Measurements from ENCODE around the gene RND3. TPM values are rescaled to one million over a fixed set of nuclear protein-coding genes. Genes with fewer than 3 reads are reported as not detected.

The RND3 gene
- polyA plus RNA-seq, 3 donors, result not detected

GRCh38 chr2:150475479-150476250, 11.8 kb downstream of the RND3 start:
- TF ChIP-seq CTCF (IDR thresholded peaks at IDR 0.05), result no peak
- Histone ChIP-seq H3K4me2 (replicated peaks; ENCODE audit: extremely low read depth, low read length, poor library complexity, severe bottlenecking) (no peak overlapping the region), H3K27me3 (ENCODE audit: control insufficient read depth in 2 of 2, insufficient read depth in 2 of 2, low read length in 2 of 2) (no peaks in the 10 kb centered on the region), H3K79me2 (ENCODE audit: insufficient read depth, low read length) (no peaks in the 10 kb centered on the region), H3K9ac (ENCODE audit: insufficient read depth, low read length, poor library complexity, severe bottlenecking) (no peak overlapping the region), H2AFZ (ENCODE audit: insufficient read depth, low read depth, low read length, poor library complexity, severe bottlenecking) (no peak overlapping the region), H3K36me3 (replicated peaks in 1 of 2; ENCODE audit: control insufficient read depth in 1 of 2, insufficient read depth in 2 of 2, low read length in 2 of 2) (no peaks in the 10 kb centered on the region), H3K4me3 (replicated peaks in 1 of 3; ENCODE audit: low read depth in 2 of 3, low read length in 3 of 3) (no peak overlapping the region), H3K4me1 (ENCODE audit: control insufficient read depth in 1 of 2, insufficient read depth in 2 of 2, low read length in 2 of 2) (no peaks in the 10 kb centered on the region), H3K9me3 (replicated peaks in 1 of 2; ENCODE audit: control insufficient read depth in 1 of 2, insufficient read depth in 1 of 2, low read length in 2 of 2) (no peaks in the 10 kb centered on the region), H4K20me1 (ENCODE audit: insufficient read depth, low read length) (no peaks in the 10 kb centered on the region), H3K27ac (ENCODE audit: low read depth in 1 of 2, low read length in 2 of 2) (no peak overlapping the region)
- intact Hi-C loops (cut with micrococcal nuclease), result no loop called here
- no peaks in the 10 kb centered on the region for H3K36me3 Mint-ChIP-seq
- peaks cover 0 to 5% (median 0%) of the 10 kb centered on the region in 7 donors for H3K9me3 Mint-ChIP-seq
- no peak overlapping the region for H3K4me3 Mint-ChIP-seq
- no peak overlapping the region for H3K27ac Mint-ChIP-seq
- WGBS (ENCODE audit: insufficient coverage), result 89% methylated on average over 5 of the region's 6 CpGs
- peaks cover 0 to 1% (median 0%) of the 10 kb centered on the region in 3 donors for H3K27me3 Mint-ChIP-seq (ENCODE audit: low read depth in 3 of 3)
- no peaks in the 10 kb centered on the region for H3K4me1 Mint-ChIP-seq
- DNase-seq, result no peak

- TF ChIP-seq CTCF (IDR thresholded peaks at IDR 0.05), result no peak
- H3K9me3 Mint-ChIP-seq, result peaks cover 0 to 5% (median 0%) of the 10 kb centered on the region in 7 donors
- no peaks in the 10 kb centered on the region for H3K79me2 ChIP-seq (ENCODE audit: insufficient read depth, low read length)
- no CpG with 5 or more reads among the region's 4 CpGs for WGBS (ENCODE audit: insufficient coverage)
- no peaks in the 10 kb centered on the region for H3K4me1 Mint-ChIP-seq
- H2AFZ ChIP-seq (ENCODE audit: insufficient read depth, low read depth, low read length, poor library complexity, severe bottlenecking), result no peak overlapping the region
- H3K4me3 Mint-ChIP-seq, result no peak overlapping the region
- H3K36me3 ChIP-seq (replicated peaks in 1 of 2; ENCODE audit: control insufficient read depth in 1 of 2, insufficient read depth in 2 of 2, low read length in 2 of 2), result no peaks in the 10 kb centered on the region
- no peaks in the 10 kb centered on the region for H3K27me3 ChIP-seq (ENCODE audit: control insufficient read depth in 2 of 2, insufficient read depth in 2 of 2, low read length in 2 of 2)
- H3K9ac ChIP-seq (ENCODE audit: insufficient read depth, low read length, poor library complexity, severe bottlenecking), result no peak overlapping the region
- H3K4me1 ChIP-seq (ENCODE audit: control insufficient read depth in 1 of 2, insufficient read depth in 2 of 2, low read length in 2 of 2), result no peaks in the 10 kb centered on the region
- DNase-seq, result no peak
- no peak overlapping the region for H3K4me2 ChIP-seq (replicated peaks; ENCODE audit: extremely low read depth, low read length, poor library complexity, severe bottlenecking)
- intact Hi-C loops (cut with micrococcal nuclease), result no loop called here
- H3K4me3 ChIP-seq (replicated peaks in 1 of 3; ENCODE audit: low read depth in 2 of 3, low read length in 3 of 3), result no peak overlapping the region
- no peaks in the 10 kb centered on the region for H3K36me3 Mint-ChIP-seq
- H3K27me3 Mint-ChIP-seq (ENCODE audit: low read depth in 3 of 3), result peaks cover 0 to 4% (median 0%) of the 10 kb centered on the region in 3 donors
- H4K20me1 ChIP-seq (ENCODE audit: insufficient read depth, low read length), result no peaks in the 10 kb centered on the region
- no peak overlapping the region for H3K27ac Mint-ChIP-seq
- H3K27ac ChIP-seq (ENCODE audit: low read depth in 1 of 2, low read length in 2 of 2), result no peak overlapping the region
- no peaks in the 10 kb centered on the region for H3K9me3 ChIP-seq (replicated peaks in 1 of 2; ENCODE audit: control insufficient read depth in 1 of 2, insufficient read depth in 1 of 2, low read length in 2 of 2)
These were observed 13.0 kb downstream of the RND3 start for GRCh38 chr2:150474326-150475074.
